ENCODE data around the gene NAXD. TPM values are rescaled to one million over a fixed set of nuclear protein-coding genes. Genes with fewer than 3 reads are reported as not detected.

Gene NAXD
- total RNA-seq, 2 donors from 2014 or later, result 36.2 to 71.6 TPM

DNA sequence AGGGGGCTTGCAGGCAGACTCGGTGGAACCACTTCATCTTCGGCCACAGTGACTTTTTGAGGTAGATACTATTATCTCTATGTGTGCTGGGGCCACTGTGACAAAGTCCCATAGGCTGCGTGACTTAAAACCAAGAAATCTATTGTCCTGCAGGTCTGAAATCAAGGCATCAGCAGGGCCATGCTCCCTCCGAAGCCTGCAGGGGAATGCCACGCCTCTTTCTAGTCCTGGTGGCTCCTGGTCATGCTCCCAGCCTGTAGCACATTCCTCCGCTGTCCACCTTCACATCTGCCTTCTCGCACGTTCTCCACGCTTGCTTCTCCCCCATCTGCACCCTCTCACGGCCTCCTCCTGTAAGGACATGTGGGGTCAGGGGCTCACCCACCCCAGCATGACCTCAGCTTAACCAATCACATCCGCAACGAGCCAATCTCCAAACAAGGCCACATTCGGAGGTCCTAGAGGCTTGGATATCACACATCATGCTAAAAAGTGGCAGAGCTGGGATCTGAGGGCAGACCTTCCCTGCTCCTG is 32.9 kb upstream of the NAXD start:
- WGBS, result 94% methylated on average over 13 of the region's 13 CpGs
- Histone ChIP-seq H3K9me3 (no peaks in the 10 kb centered on the region), H3K36me3 (no peaks in the 10 kb centered on the region), H3K4me1 (replicated peaks) (no peaks in the 10 kb centered on the region), H3K27me3 (replicated peaks; ENCODE audit: insufficient read depth) (no peaks in the 10 kb centered on the region), H3K4me3 (no peak overlapping the region), H3K27ac (no peak overlapping the region)
- TF ChIP-seq POLR2AphosphoS5 (IDR thresholded peaks at IDR 0.05), result no peak
- TF ChIP-seq POLR2A (IDR thresholded peaks at IDR 0.05), result no peak
- no peak for TF ChIP-seq CTCF (IDR thresholded peaks at IDR 0.05)
- intact Hi-C loops (cut with DNase I), result no loop called here
- DNase-seq (ENCODE audit: low spot score), result no peak

- no peak overlapping the region for H3K4me3 ChIP-seq
- DNase-seq (ENCODE audit: low spot score), result no peak
- H3K27me3 ChIP-seq (replicated peaks; ENCODE audit: insufficient read depth), result no peaks in the 10 kb centered on the region
- TF ChIP-seq POLR2A (IDR thresholded peaks at IDR 0.05), result no peak
- TF ChIP-seq CTCF (IDR thresholded peaks at IDR 0.05), result no peak
- TF ChIP-seq POLR2AphosphoS5 (IDR thresholded peaks at IDR 0.05), result no peak
- intact Hi-C loops (cut with DNase I), result no loop called here
- 85% methylated on average over 13 of the region's 13 CpGs for WGBS
- H3K4me1 ChIP-seq (replicated peaks), result no peaks in the 10 kb centered on the region
- no peak overlapping the region for H3K27ac ChIP-seq
- H3K36me3 ChIP-seq, result no peaks in the 10 kb centered on the region
- no peaks in the 10 kb centered on the region for H3K9me3 ChIP-seq
These were observed 32.0 kb upstream of the NAXD start for GRCh38 chr13:110583178-110583865.

- intact Hi-C loops (cut with DNase I), result loop anchor here (5.0 kb wide), 1 partner anchor 227 kb away; no protein-coding TSS in a partner anchor
- no peak for TF ChIP-seq CTCF (IDR thresholded peaks at IDR 0.05)
- TF ChIP-seq POLR2AphosphoS5 (IDR thresholded peaks at IDR 0.05), result no peak
- TF ChIP-seq POLR2A (IDR thresholded peaks at IDR 0.05), result no peak
- Histone ChIP-seq H3K4me3 (no peak overlapping the region), H3K4me1 (replicated peaks) (no peaks in the 10 kb centered on the region), H3K27ac (no peak overlapping the region), H3K27me3 (replicated peaks; ENCODE audit: insufficient read depth) (no peaks in the 10 kb centered on the region), H3K36me3 (no peaks in the 10 kb centered on the region), H3K9me3 (no peaks in the 10 kb centered on the region)
- no peak for DNase-seq (ENCODE audit: low spot score)
- 74% methylated on average over 3 of the region's 3 CpGs for WGBS
These were observed 25.5 kb upstream of the NAXD start for GRCh38 chr13:110589793-110590390.

- Histone ChIP-seq H3K27ac (no peak overlapping the region), H3K4me1 (replicated peaks) (no peaks in the 10 kb centered on the region), H3K36me3 (no peaks in the 10 kb centered on the region), H3K9me3 (no peaks in the 10 kb centered on the region), H3K4me3 (no peak overlapping the region), H3K27me3 (replicated peaks; ENCODE audit: insufficient read depth) (no peaks in the 10 kb centered on the region)
- no peak for TF ChIP-seq POLR2A (IDR thresholded peaks at IDR 0.05)
- TF ChIP-seq CTCF (IDR thresholded peaks at IDR 0.05), result no peak
- no peak for TF ChIP-seq POLR2AphosphoS5 (IDR thresholded peaks at IDR 0.05)
- 36% methylated on average over 6 of the region's 6 CpGs for whole genome bisulfite sequencing
- intact Hi-C loops (cut with DNase I), result loop anchor here (5.0 kb wide), 1 partner anchor 227 kb away; no protein-coding TSS in a partner anchor
- no peak for DNase-seq (ENCODE audit: low spot score)
These were observed 24.8 kb upstream of the NAXD start for GRCh38 chr13:110590577-110590976.
